HUDEP-2 (cell line): ENCODE data around the gene MRPL18.
A peak's percentile ranks its signal among the peaks of the same experiment; 100 is the strongest.
"Not testable (repeated sequence)": the region's sequence is repeated elsewhere in the genome, so short reads cannot be mapped to it uniquely, and the experiment has no call there.

Source experiments
- DNase-seq, 76 experiments: peaks; one replicate each; lab custom pipeline; 2025; ENCODE audit not compliant: unreplicated experiment in 76 of 76; lab: John Stamatoyannopoulos, UW

The MRPL18 gene

DNA sequence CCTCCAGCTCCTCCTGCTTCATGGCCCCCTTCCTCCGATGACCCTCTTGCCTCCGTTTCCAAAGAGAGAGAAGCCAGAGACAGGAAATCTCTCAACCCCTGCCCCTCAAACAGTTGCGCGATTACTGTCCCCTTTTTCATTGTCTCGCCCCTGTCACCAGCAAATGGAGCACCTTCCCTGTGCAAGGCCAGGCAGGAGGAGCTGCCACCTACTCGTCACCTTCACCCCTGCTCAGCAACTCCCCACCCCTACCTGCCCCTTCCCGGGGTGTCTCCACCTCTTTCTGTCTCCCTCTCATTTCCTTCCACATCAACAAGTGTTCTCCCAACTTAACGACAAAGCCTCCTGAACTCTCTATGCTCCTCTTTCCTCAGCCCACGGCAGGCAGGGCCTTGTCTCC, 23.5 kb downstream of the MRPL18 start:
- no peak for DNase-seq

GRCh38 chr6:159815410-159815809, 25.1 kb downstream of the MRPL18 start:
- no peak for DNase-seq

GRCh38 chr6:159816775-159817174, 26.5 kb downstream of the MRPL18 start:
- peak in 20 of 76 experiments; percentile 9 to 53 (median 20) for DNase-seq

DNA sequence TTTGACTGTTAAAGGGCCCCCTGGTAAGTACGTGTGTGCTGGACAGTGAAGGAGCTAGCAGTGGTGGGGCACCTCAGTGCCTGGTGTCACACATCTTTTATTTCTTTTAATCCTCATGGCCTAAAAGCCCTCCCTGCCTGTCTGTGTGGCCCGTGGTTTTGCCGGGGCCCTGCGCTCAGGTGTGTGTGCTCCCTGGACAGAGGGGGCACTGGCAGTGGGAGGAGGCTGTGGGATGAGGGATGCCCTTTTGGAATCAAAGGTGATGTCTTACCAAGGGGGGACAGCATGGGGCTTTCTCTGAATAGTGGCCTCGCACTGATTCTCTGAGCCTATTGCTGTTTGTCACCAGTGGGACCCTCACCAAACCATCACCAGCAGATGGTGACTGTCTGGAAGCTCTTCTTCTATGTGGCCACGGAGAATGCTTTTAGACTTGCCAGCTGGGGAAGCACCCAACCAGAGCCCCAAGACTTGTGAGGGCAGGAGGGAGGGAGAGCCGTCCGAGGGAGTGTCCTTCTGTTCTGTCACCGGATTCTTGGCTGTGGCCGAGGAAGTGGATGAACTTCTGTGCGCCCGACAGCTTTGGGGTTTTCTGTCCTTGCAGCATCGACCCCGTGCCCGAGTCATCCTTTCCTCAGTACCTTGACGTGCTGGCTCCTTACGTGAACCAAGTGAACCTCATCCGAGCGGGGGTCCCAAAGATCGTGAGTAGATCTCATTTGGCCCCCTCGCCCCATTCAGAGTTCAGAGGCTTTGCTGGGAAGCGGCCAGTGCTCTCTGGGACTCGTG, 27.9 kb downstream of the MRPL18 start:
- DNase-seq: no peak

DNA sequence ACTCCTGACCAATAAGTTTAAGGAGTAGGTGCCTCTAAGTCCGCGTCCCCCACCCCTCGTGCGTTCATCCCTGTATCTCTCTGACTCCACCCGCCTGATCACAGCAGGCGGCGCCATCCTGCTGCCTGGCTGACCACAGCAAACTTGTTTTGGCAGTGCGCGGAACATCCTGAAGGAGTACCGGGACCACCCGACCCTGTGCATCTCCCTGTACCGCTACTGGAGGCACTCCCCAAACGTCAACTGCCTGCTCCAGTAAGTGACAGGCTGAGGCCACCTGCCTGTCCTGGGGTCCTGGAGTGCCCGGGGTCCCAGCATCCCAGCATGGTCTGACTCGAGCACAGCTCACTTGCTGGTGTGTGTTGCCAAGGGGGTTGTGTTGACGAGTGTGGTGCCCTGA, 28.8 kb downstream of the MRPL18 start:
- no peak for DNase-seq

GRCh38 chr6:159819932-159820640, 29.8 kb downstream of the MRPL18 start:
- no peak for DNase-seq

GRCh38 chr6:159821122-159821521, 30.9 kb downstream of the MRPL18 start:
- no peak for DNase-seq

DNA sequence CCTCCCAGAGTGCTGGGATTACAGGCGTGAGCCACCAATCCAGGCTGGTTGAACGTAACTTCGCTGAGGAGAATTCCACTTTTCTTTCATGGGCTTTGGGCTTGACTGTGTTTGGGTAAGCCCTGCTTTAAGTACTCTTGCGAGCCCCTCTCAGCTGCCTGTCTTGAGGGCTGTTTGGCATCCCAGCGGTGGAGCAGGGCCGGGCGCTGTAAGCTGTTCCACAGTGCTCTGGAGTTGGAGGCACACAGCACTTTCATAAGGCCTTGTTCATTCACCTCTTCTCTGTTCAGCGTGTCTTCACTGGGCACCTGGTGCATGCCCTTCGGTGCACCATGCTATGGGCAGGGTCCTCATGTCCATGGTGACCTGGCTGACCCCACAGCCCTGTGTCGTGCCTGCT, 31.5 kb downstream of the MRPL18 start:
- DNase-seq: no peak

DNA sequence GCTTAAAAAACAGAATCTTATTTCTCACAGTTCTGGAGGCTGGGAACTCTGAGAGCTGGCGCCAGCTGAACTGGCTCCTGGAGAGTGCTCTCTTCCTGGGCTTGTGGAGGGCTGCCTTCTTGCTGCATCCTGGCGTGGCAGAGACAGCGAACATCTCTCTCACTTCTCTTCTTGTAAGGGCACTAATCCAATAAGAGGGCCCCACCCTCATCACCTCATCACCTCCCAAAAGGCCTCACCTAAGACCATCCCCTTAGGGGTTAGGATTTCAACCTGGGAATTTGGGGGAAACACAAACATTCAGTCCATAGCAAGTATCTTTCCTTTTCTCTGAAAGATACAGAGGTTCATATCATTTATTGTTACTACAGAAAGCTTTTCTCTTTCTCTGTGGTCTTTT, 33.7 kb downstream of the MRPL18 start:
- no peak for DNase-seq

GRCh38 chr6:159824690-159825089, 34.4 kb downstream of the MRPL18 start:
- not testable (repeated sequence) for DNase-seq

- DNase-seq: no peak
These were observed 35.7 kb downstream of the MRPL18 start for GRCh38 chr6:159826004-159826403.

GRCh38 chr6:159826968-159827647, 36.8 kb downstream of the MRPL18 start:
- DNase-seq: no peak

GRCh38 chr6:159828074-159828473, 37.8 kb downstream of the MRPL18 start:
- no peak for DNase-seq

DNA sequence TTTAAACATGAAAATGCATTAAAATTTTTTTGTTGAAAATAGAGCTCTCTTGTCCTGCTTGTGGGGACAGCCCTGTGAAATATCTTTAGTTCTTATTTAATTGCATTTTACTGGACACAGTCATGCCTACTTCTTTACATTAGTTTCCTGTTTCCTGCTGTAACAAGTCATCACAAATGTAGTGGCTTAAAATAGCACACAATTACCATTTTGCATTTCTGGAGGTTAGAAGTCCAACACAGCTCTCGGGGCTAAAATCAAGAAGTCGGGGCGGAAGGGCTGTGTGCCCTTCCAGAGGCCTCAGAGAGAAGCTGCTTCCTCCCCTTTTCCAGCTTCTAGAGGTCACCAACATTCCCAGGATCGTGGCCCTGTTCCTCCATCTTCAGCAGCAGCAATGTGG, 39.3 kb downstream of the MRPL18 start:
- DNase-seq: no peak

GRCh38 chr6:159830501-159831372, 40.5 kb downstream of the MRPL18 start:
- DNase-seq: no peak

DNA sequence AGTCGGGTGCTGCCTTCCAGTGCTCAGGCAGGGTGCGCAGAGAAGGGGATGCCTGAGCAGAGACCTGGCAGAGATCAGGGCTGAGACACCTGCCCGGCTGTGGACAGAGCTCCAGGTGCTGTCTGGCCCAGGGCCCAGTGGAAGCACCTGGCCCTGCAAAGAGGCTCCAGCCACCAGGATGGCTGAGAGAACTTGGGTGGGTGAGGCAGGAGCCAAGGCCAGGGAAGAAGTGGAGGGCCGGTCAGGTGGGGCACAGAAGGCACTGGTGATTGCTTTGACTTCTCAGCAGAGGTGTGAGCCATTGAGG, 41.1 kb downstream of the MRPL18 start:
- DNase-seq: no peak

GRCh38 chr6:159832946-159833345, 42.7 kb downstream of the MRPL18 start:
- DNase-seq: peak in 2 of 76 experiments; percentile 4 to 20

DNA sequence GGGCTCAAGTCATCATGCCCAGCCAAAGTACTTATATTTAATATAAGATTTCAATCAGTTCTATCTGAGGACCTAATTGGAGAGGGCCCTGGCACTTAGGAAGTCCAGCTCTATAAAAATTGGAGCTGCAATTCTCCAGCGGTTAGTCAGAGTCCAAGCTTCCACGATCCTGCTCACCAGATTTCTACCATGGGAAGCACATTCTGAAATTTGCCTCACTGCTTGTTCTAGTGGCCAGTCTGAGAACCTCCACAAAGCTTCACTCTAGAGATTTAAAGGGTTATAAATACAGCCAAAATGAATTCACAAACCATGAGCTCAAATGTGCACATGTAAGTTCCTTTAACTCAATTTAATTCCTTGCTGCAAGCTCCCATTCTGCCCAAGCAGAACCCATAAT, 43.3 kb downstream of the MRPL18 start:
- DNase-seq: no peak

GRCh38 chr6:159833997-159834603, 43.8 kb downstream of the MRPL18 start:
- DNase-seq: no peak

DNA sequence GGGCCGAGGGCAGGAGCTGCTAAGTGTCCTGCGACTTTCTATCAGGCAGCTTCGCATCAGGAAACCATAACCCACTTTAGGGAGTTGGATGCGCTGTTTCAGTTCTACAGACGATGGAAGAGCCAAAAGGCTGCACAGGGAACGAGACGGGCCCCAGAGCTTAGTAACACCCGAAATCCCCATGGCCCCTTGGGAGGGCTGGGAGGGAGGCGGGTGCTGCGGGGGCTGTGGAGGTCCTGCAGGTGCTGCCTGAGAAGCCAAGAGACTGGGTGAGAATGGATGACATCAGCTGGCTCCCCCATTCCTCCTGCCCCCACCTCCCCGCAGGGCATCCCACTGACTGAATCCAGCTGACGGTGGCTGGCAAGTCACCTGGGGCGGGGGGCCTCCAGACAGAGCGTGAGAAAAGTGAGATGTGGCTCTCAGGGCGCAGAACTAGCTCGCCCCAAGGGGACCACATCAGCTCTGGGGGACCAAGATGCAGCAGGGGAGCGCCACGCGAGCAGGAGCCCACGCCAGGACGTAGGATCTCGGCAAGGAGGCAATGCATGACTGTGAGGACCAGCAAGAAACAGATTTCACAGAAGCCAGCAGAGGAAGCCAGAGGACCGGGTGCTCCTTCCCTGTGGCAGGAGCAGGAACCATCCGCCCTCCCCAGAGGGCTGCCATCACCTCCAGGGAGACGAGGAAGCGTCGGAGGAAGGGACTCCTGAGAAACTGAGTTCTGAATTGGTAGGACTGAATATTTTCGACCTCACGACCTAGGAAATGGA, 46.6 kb downstream of the MRPL18 start:
- no peak for DNase-seq
